ENCODE measurements around the gene CATSPERZ.

GRCh38 chr11:64349404-64349803 lies 49.2 kb downstream of the CATSPERZ start:
- TF ChIP-seq RNF219 (CRISPR knock-in tag; IDR thresholded peaks at IDR 0.05) (no peak), FOSL2 (CRISPR knock-in tag; IDR thresholded peaks at IDR 0.05) (no peak)

Data from HepG2 (cell line).